Stimulated activated CD8-positive, alpha-beta memory T cell treated with anti-CD3 and anti-CD28 coated beads, Interleukin-15, amount 100 ng/mL, for 4 hours (primary cell): ENCODE results near the gene SPANXD.
"Not testable (repeated sequence)": the region's sequence is repeated elsewhere in the genome, so short reads cannot be mapped to it uniquely, and the experiment has no call there.

Source experiments
- DNase-seq, 2 donors: peaks; one replicate each; pipeline ENCODE4 v3.0.0-alpha.2; 2020; ENCODE audit warnings: low read depth in 2 of 2

Gene SPANXD

DNA sequence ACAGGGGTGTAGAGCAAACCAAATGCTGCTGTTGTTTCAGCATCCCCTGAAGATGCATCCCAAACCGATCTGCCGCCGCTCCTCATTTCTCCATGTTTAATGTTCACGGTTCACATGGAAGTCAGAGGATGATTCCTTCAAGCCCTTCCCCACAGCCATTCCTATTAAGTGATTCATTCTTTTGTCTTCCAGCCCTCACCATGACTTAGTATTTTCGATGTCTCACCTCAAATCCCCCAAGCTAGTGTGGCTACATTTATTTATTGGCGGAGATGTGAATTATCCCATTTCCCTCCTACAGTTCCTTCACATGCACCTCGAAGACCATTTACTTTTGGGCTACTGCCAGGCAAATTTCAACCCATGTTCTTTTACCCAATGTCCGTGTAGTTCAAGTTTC, at the start of gene SPANXD:
Gene SPANXD, minus strand, starts transcription at position 101 of the 400 bp plus-strand sequence. CDS start 334 bp downstream, outside the sequence.
- not testable (repeated sequence) for DNase-seq

DNA sequence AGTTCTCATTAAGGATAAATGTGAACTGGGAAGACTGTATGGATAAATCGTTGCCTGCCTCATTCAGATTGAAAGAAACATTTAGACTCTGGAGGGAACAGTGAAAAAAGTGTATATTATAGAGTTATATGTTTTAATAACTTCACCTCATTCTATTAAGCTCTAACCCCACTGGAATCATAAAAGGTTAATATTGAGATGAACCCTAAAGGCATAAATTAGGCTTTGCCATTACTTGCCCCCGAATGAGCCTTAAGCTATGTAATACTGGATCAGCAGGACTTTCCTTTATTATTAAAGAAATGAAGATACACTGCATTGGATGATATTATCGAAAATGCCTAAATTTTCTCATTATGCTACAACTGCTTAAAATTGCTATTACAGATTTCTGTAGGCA, 44.1 kb upstream of the SPANXD start:
- no peak for DNase-seq

- DNase-seq: no peak
Measured at GRCh38 chrX:141736656-141737055, 38.1 kb upstream of the SPANXD start.

- no peak for DNase-seq
Measured at GRCh38 chrX:141733371-141733770, 34.8 kb upstream of the SPANXD start.

DNA sequence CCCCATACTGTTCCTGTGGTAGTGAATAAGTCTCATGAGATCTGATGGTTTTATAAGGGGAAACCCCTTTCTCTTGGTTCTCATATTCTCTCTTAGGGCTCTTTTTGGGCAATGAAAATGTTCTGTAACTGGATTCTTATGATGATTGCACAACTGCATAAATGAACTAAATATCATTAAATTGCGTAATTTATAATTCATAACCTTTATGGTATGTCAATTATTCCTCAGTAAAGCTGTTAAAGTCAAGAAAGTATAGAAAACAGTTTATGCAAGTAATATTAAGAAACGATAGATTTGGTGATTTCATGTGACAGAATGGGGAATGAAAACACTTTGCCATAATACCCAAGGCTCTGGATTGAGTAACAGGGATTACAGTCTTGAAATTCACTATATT, 33.5 kb upstream of the SPANXD start:
- DNase-seq: no peak

- DNase-seq: no peak
Measured at GRCh38 chrX:141724186-141724585, 25.6 kb upstream of the SPANXD start.

- no peak for DNase-seq
Measured at GRCh38 chrX:141714680-141715079, 16.1 kb upstream of the SPANXD start.

- no peak for DNase-seq
Measured at GRCh38 chrX:141701072-141701471, 2.5 kb upstream of the SPANXD start.

- no peak for DNase-seq
Measured at GRCh38 chrX:141673946-141674345, 24.6 kb downstream of the SPANXD start.

GRCh38 chrX:141669689-141670088, 28.9 kb downstream of the SPANXD start:
- DNase-seq: no peak

- no peak for DNase-seq
Measured at GRCh38 chrX:141668371-141668770, 30.2 kb downstream of the SPANXD start.

GRCh38 chrX:141662781-141663180, 35.8 kb downstream of the SPANXD start:
- no peak for DNase-seq

DNA sequence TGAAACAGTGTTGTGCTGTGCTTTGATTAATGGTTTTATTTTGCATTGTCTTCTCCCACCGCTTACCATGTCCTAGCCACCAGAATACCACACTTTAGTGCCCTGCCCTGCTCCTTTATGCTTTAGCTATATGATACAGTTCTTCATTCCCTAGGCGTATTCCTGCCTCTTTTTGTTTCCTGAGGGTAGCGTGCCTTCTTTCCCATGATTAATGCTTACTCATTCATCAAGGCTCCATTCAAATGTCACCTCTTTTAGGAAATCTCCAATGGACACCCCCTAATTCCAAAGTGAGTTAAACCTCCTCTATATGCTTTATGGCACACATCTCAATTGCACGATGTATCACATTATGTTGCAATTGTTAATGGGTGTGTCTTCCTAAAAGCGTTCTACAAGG, 46.3 kb downstream of the SPANXD start:
- no peak for DNase-seq
